ENCODE results near the gene GATA3.
"Not testable (repeated sequence)": the region's sequence is repeated elsewhere in the genome, so short reads cannot be mapped to it uniquely, and the experiment has no call there.

Gene GATA3

GRCh38 chr10:8054494-8055407 lies at the start of gene GATA3:
Gene GATA3, plus strand, starts transcription at chr10:8054688. Its CDS starts 968 bp downstream, at chr10:8055656.
- peak; percentile 81 for DNase-seq

DNA sequence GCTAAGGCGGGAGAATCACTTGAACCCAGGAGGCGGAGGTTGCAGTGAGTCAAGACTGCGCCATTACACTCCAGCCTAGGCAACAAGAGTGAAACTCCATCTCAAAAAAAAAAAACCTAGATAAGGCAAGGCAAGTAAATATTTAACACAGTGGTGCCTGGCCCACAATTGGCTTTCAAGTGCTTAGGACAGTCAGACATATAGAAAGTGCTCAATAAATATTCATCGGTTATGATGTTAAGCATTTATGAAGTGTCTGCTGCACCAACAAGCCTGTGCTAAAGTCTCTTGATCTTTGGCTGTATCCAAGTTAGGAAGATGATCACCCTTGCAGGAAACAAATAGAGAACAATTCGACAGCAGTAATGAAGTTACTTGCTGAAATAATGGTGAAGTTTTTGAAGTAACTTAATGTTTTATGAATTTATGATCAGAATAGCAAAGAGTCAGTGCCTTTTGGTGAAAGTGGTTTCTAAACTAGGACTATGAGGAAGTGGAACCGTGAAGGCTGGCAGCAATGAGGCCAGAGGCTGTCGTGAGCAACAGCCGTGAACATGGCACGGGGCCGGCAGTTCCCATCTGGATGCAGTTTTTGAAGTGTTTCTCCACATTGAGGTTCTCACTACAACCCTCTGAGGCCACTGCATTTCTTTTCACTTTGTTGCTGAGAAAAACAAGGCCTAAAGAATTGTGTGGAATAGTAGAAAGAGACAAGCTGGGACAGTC lies 48.1 kb upstream of the GATA3 start:
- DNase-seq = no peak

GRCh38 chr10:8009031-8009430 lies 45.5 kb upstream of the GATA3 start:
- DNase-seq = no peak

- no peak for DNase-seq
Observed at GRCh38 chr10:8013006-8013405, 41.5 kb upstream of the GATA3 start.

GRCh38 chr10:8013619-8014018 lies 40.9 kb upstream of the GATA3 start:
- no peak for DNase-seq

DNA sequence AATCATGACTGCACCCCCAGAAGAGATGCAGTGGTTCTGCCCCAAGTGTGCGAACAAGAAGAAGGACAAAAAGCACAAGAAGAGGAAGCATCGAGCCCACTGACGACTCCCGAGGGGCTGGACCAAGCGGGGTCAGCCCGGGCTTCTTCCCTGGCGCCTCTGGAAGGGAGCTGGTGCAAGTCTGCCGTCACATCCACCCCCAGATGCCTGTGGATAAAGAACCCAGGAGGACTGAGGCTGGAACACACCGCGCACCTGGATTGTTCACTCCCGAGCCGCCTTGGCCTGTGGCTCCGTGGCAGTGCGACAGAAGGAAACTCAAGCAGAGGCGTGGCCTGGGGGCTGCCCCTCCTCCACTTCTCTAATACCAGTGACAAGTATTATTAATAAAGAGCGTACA lies 39.8 kb upstream of the GATA3 start:
- DNase-seq = no peak

- no peak for DNase-seq
Observed at GRCh38 chr10:8017277-8017676, 37.2 kb upstream of the GATA3 start.

GRCh38 chr10:8023321-8023720 lies 31.2 kb upstream of the GATA3 start:
- no peak for DNase-seq

- DNase-seq = no peak
Observed at GRCh38 chr10:8023851-8024250, 30.6 kb upstream of the GATA3 start.

- DNase-seq = no peak
Observed at GRCh38 chr10:8026349-8027259, 27.9 kb upstream of the GATA3 start.

DNA sequence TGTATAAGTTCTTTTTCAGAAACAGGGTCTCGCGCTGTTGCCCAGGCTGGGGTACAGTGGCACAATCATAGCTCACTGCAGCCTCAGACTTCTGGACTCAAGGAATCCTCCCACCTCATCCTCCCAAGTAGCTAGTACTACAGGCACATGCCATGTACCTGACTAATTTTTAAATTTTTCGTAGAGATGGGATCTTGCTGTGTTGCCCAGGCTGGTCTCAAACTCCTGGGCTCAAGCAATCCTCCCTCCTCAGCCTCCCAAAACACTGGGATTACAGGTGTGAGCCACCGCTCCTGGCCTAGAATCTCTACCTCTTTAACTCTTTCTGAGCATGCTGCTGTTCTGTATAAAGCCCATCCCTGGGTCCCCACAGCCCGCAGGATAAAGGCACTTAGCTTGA lies 23.3 kb upstream of the GATA3 start:
- not testable (repeated sequence) for DNase-seq

DNA sequence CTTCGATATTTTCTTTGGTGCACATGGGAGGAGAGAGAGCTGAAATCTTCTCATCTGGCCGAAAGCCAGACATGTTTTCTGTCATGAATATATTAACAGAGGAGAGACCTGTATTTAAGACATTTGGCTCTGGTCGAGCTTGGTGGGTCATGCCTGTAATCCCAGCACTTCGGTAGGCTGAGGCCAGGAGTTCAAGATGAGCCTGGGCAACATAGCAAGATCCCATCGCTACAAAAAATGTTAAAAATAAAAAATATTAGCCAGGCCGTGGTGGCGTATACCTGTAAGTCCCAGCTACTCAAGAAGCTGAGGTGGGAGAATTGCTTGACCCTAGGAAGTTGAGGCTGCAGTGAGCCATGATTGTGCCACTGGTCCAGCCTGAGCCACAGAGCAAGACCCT lies 21.9 kb upstream of the GATA3 start:
- DNase-seq = no peak

DNA sequence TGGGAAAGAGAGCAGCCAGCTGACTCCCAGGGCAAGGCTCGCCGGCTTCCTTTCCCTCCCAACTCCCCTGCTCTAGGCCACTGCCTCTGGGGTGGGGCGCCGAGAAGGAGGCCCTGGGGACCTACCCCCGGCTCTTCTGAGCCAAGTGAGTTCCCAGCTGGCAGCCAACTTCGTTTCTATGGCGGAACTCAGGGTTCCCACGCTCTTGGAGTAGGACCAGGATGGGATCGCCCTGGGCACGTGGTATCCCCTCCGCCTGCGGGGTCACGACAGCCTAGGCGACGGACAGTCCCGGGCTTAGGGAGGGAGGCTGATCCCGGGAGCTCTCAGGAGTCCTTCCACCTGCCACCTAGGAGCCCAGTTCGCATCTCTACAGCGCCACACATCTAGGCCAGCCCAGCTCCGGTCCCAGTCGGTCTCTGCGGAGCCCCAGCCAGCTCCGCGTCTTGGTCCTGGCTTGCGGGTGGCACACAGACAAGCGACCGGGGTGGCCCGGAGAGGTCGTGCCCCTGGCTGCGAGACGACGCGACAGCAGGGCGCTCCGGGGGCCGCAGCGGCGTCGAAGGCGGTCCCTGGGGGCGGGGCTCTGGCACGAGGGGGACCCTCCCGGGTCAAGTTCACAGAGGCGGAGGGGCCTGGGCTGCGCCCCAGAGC lies 20.5 kb upstream of the GATA3 start:
- no peak for DNase-seq

DNA sequence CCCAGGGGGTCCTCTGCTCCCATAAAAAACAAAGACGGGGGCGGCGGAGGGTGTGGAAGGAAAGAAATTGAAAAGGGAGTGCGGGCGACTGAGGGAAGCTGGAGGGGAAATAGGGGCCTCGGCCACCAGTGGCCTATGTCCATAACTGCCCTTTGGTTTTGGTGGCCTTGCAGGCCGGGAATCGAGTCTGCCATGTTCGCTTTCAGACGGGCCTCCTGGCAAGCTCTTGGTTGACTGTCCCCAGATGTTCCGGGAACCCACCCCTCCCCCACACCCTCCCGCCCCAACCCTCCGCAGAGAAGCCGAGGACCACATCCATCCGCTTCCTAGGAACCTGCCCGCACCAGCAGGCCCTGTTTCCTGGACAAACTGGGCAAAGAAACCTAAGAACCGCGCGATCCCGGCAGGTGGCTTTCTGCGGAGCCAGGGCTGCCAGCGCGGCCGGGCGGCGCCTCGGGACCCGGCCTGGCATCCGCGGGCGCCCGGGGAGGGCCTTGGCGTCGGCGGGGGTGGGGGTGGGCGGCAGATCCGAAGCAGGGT lies 20.0 kb upstream of the GATA3 start:
- DNase-seq = no peak

- no peak for DNase-seq
Observed at GRCh38 chr10:8035006-8035640, 19.4 kb upstream of the GATA3 start.

DNA sequence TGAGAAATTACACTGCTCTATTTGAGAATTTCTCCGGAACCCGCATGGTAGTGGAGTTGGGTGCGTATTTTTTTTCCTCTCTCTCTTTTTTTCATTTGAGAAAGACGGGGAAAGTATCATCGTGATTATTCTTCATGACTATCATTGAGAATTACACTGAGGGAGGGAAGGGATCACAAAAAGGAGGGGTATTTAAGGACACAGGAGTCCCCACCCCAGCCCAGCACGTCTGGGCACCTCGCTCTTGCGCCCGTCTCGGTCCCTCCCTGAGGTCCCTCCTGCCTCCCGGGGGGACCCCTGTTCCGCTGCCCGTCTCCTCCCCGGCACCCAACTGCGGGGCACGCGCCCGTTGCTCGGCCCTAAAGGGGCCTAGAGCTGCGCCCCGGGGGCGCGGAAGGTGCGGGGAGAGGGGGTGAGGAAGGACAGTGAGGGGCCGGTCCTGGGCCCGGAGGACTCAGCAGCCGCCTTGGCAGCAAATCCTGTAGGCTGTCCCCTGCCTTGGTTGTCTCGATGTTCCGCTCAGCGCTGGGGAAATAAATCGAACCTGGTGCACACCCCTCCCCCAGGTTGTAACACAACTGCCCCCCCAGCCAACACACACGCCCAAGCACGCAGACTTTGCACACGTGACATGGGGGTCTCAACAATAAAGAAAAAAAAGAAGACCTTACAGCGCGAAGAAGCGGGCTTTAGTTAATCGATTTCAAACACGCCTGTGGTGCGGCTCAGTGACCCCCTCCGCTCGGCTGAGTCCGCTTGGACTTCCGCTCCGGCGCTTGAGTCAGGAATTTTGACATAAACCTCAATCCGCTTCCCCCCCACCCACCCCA lies 18.6 kb upstream of the GATA3 start:
- DNase-seq = no peak

- DNase-seq = no peak
Observed at GRCh38 chr10:8036506-8037198, 17.8 kb upstream of the GATA3 start.

DNA sequence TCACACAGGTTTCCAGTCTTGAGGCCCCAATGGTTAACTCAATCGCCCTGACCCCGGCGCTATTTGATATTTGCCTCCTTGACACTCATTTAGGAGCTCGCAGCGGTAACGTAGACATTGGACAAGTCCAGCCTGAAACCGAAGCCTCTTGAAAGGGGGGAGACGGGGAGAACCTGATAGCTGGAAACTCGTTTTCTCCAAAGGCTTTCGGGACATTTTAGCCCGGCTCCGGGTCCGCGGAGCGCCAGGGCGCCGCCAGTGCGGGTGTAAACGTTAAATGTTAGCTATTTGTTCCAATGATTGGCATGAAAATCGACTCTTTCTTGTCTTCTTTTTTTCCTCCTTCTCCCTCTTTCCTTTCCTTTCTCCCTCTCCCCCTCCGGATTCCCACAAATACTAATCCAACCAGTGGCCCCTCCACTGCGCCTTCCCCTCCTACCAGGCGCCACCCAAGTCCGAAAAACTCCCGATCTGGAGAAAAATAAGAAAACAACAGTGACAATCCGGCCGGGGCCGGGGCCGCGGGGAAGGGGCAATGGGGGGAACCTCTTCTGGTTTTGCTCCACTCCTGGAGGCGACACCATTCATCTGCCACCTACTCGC lies 17.2 kb upstream of the GATA3 start:
- DNase-seq = no peak

Data from activated CD4-positive, alpha-beta T cell treated with anti-CD3 and anti-CD28 coated beads, Interleukin-2, amount 50 U/mL, for 1 hour (primary cell).